Stimulated activated CD8-positive, alpha-beta memory T cell treated with anti-CD3 and anti-CD28 coated beads, Interleukin-7, amount 100 ng/mL, for 4 hours (primary cell): Measurements from ENCODE around the gene CCL7.

ENCODE experiments used
- DNase-seq, 2 donors: peaks; one replicate each; pipeline ENCODE4 v3.0.0-alpha.2; 2020; ENCODE audit warnings: low read depth in 2 of 2

The CCL7 gene

DNA sequence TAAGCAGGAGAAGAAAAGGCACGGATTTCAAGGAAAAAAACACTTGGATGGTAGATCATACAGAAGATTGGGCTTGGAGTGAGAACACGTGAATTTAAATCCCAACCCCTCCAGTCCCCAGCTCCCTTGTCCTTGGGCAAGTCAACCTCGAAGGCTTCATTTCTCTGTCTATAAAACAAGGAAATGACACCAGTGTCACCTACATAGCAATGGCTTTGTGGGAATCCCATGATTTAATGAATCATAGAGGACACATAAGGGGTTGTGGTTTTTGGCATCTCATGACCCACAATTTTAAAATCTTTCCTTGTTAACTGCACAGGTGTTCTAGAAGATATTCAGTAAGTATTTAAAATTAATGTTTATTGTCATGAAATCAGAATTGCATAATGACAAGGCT lies 23.1 kb upstream of the CCL7 start:
- DNase-seq: no peak

DNA sequence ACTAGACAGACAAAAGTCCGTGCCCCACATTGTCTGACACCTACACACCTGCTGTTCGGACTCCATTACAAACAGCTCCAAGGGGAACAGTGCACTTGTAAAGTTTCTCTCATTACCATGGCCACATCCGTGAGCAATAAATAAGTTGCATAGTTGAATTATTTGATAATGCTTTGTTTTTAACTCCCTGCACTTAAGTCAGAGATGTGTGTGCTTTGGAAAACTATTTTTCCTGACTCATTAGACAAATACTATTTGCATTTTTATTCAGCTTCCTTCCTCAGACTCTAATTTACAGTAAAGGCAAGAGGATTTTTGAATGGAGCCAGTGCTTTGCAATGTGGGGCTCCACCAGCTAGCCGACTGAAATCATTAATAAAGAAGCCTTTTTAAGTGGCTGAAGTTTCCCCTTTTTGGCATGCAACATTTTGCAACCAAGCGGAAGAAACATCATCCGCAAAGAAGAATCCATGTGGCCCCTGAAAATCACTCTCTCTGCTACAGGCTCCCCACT lies 21.5 kb upstream of the CCL7 start:
- DNase-seq: no peak

DNA sequence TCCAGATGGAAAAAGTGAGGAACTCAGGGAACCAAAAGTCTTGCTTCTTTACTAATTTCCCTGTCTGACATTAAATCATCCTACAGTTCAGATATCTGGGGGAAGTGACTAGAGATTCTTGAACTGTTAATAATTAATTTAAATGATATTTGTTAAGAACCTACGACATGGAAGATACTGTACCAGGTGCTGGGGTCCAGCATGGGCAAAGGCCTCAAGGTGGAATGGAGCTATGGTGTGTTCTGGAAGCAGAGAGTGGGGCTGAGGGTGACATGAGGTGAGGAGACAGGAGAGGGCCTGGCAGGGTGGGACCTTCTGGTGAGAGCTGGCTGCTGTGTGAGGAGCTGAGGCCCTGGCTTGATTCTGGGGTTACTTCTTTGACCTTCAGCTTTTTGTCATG lies 21.0 kb upstream of the CCL7 start:
- DNase-seq: no peak

DNA sequence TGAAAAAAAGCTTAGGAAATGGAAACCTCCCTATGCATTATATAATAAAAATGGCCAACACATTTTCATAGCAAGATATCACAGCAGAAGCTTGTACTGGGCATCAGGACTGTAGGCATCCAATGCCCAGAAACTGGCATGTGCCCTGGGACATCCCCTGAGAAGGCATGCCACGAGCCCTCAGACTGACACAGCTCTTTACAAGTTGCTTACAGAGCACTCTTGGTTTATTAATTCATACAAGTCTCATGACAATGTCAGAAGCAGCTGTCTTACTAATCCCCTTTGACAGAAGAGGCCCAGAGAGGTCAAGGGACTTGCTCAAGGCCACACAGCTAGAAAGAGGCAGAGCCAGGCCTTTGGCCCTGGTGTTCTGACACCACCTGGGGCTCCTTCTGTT lies 20.5 kb upstream of the CCL7 start:
- DNase-seq: no peak

DNA sequence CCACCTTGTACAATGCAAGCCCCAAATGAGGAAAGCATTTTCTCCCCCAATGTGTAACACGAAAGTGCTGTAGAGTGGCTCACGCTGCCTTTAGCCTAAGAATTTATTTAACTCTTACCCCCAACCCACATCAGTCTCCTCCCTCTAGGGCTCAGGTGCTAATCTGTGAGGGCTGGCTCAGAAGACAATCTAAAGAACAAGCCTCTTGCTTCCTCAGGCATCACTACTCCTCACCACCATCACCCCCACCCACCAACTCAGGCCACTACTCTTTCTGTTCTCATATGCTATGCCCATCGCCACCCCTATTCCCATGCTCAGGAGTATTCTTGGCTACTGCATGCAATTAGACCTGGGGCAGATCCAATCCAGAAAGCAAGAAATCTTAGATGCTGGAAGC lies 18.8 kb upstream of the CCL7 start:
- DNase-seq: no peak

DNA sequence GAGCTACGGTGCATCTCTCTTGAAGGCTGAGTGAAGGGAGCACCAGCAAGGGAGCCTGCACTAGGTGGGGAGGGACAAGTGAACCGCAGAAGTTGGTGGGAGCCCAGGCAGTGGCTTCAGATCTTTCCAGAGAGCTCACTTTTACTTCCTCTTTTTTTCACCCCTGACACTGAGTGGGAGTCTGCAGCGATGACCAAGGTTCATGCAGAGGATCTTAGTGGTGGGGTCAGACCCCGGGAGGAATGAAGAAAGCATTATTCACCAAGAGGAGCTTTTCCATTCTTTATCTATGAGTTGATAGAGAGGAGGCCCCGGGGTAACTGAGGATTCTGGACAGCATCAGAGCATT lies 18.0 kb upstream of the CCL7 start:
- no peak for DNase-seq

DNA sequence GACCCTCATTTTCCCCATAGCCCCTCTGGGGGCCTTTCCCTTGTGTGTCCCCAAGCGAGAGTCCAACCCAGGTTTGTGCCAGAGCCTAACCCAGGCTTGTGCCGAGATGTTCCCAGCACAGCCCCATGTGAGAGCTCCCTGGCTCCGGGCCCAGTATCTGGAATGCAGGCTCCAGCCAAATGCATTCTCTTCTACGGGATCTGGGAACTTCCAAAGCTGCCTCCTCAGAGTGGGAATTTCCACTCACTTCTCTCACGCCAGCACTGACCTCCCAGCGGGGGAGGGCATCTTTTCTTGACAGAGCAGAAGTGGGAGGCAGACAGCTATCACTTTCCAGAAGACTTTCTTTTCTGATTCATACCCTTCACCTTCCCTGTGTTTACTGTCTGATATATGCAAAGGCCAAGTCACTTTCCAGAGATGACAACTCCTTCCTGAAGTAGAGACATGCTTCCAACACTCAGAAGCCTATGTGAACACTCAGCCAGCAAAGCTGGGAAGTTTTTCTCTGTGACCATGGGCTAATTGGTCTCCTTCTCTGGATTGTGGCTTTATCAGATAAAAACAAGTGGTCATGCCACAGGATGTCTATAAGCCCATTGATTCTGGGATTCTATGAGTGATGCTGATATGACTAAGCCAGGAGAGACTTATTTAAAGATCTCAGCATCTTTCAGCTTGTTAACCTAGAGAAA lies 17.4 kb upstream of the CCL7 start:
- DNase-seq: no peak

DNA sequence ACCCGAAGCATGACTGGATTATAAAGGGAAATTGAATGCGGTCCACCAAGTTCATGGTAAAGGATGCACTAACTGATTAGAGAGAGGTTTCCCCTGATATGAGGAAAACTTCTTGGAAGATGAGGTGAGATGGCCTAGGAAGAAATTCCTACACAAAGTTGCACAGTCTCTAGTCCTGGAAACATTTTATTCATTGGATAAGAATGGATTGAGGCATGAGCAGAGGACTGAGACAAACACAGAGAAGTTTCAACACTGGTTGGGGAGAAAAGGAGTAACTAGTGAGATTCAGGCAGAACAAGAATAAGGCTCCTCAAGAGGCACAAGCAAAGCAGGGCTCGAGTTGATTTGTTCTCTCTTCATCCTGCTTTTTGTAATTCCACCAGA lies 16.9 kb upstream of the CCL7 start:
- DNase-seq: no peak

DNA sequence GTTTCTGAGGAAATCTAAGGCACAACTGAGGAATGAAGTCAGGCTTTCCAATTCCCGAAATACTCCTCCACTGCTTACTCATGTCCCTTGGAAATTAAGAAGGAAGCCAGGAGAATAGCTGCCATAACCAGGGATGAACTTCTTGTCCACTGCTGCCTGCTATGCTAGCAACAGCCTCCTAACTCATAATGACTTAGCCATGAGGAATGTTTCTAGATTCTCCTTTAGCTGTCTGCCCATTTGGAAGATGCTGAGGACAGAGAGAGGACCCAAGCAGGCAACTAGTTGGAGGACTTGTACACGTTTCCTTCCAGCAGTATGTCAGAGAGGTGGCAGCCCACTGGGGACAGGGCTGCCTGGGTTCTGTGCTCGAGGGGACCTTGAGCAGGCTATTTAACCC lies 15.9 kb upstream of the CCL7 start:
- DNase-seq: no peak

DNA sequence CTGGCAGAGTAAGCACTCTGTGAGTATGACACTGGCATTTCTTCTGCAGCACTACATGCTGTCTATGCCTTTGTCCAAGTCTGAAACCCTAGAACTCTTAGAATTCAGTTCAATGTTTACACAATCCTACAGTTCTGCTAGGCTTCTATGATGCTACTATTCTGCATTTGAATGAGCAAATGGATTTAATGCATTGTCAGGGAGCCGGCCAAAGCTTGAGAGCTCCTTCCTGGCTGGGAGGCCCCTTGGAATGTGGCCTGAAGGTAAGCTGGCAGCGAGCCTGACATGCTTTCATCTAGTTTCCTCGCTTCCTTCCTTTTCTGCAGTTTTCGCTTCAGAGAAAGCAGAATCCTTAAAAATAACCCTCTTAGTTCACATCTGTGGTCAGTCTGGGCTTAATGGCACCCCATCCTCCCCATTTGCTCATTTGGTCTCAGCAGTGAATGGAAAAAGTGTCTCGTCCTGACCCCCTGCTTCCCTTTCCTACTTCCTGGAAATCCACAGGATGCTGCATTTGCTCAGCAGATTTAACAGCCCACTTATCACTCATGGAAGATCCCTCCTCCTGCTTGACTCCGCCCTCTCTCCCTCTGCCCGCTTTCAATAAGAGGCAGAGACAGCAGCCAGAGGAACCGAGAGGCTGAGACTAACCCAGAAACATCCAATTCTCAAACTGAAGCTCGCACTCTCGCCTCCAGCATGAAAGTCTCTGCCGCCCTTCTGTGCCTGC lies 15.2 kb upstream of the CCL7 start, which contains the start of gene CCL2:
CCL2 (plus strand) TSS at position 635 of the 730 bp plus-strand sequence; CDS start at position 700, 65 bp downstream.
- no peak for DNase-seq

DNA sequence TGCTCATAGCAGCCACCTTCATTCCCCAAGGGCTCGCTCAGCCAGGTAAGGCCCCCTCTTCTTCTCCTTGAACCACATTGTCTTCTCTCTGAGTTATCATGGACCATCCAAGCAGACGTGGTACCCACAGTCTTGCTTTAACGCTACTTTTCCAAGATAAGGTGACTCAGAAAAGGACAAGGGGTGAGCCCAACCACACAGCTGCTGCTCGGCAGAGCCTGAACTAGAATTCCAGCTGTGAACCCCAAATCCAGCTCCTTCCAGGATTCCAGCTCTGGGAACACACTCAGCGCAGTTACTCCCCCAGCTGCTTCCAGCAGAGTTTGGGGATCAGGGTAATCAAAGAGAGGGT lies 14.7 kb upstream of the CCL7 start:
- no peak for DNase-seq

DNA sequence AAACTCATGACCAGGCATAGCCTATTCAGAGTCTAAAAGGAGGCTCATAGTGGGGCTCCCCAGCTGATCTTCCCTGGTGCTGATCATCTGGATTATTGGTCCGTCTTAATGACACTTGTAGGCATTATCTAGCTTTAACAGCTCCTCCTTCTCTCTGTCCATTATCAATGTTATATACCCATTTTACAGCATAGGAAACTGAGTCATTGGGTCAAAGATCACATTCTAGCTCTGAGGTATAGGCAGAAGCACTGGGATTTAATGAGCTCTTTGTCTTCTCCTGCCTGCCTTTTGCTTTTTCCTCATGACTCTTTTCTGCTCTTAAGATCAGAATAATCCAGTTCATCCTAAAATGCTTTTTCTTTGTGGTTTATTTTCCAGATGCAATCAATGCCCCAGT lies 14.2 kb upstream of the CCL7 start:
- DNase-seq: no peak

DNA sequence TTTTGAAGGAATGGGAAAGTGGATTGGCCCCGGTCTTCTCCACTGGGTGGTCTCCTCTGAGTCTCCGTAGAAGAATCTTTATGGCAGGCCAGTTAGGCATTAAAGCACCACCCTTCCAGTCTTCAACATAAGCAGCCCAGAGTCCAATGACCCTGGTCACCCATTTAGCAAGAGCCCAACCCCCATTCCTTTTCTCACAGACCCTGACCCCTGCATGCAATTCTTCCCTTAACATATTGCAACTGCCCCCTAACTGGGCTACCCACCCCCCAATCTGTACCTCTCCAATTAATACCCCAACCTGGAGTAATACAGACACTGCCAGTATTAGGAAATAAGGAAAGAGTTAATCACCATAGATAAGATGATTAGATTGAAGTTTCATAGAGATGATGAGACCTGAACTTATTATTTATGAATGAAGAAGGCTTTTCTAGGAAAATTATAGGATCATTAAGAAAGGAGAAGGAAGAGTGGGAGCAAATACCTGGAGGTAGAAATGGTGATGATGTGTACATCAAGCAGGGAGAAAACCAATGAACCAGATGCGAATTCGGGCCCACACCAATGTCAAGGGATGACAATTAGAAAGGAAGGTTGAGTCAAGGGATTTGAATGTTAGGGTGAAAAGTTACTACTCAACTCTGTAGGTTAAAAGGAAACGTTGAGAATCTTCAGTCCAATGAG lies 12.6 kb upstream of the CCL7 start:
- DNase-seq: no peak

DNA sequence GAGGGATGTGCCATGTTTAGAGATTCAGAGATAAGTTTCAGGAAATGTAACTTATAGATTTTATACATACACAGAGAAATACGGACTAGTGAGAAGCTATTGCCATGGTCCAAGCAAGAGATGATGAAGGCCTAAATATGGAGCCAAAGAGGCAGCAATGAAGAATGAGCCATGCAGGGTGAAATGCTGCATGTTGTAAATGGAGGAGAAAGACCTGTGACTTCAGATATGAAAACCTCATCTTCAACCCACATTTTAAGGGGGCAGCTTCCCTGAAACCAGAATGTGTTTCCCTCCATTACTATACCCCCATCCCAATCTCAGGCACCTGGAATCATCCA lies 12.1 kb upstream of the CCL7 start:
- DNase-seq: no peak

DNA sequence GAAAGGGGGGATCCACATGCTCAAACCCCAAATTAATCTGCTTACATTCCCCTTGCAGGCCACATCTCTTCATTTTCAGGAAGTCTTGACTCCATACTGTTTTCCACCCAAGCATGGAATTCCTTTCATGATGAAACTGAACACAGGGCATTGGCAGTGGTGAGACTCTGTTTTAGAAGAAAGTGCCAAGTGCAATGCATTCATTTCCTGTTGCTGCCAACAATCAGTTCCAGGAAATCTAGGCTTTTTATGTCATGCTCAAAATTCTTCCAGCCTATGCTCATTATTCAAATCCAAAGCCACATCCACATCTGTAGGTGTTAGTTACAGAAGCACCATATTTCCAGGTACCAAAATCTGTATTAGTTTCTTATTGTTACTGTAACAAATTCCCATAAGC lies 10.9 kb upstream of the CCL7 start:
- no peak for DNase-seq

DNA sequence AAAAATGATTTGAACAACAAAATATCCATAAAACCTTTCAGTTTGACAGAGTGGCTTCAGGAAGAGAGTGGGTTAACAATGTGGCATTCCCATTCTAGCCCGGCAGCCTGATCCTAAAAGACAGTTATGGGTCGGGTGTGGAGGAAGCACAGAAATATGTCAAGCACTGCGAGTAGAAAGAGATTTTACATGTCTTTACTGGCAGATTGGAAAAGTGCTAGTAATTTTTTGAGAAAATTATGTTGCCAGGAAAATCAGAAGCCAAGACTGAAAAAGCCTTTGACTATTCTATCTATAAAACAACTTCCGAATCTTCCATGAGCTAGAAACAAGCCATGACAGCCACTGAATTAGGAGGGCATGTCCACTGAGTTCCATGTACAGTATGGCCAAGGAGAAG lies 9.2 kb upstream of the CCL7 start:
- no peak for DNase-seq

DNA sequence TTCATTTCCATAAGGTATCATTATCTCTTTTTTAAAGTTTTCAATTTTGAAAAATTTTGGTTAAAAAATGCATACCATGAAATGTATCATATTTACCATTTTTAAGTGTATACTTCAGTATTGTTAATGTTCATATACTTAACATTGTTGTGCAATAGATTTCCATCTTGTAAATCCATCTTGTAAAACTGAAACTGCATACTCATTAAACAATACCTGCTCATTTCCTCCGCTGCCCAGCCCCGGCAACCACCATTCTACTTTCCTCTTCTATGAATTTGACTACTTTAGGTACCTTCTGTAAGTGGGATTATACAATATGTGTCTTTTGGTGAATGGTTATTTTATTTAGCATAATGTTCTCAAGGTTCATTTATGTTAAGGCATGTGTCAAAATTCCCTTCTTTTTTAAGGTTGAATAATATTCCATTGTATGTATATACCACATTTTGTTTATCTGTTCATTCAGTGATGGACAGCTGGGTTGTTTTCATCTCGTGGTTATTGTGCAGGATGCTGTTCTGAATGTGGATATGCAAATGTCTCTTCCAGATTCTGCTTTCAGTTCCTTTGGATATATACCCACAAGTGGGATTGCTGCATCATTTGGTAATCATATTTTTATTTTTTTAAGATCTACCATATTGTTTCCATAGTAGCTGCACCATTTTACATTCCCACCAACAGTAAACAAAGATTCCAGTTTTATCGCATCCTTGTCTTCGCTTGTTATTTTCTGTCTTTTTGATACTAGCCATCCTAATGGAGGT lies 8.3 kb upstream of the CCL7 start:
- no peak for DNase-seq

DNA sequence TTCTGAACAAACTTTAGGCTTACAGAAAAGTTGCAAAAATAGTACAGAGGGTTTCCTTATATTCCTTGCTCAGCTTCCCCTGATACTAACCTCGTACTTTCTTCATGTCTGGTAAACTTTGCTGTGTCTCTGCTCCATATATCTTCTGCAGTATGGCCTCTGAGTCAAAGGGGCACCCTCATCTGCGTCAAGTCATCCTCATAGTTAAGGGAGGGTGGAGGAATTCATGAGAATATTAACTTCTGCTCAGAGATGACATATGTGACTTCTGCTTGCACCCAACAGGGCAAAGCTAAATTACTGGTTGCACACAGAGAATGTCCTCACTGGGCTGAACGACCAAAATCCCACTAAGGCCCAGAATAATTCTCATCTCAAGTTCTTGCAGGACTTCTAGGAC lies 4.3 kb upstream of the CCL7 start:
- DNase-seq: no peak

DNA sequence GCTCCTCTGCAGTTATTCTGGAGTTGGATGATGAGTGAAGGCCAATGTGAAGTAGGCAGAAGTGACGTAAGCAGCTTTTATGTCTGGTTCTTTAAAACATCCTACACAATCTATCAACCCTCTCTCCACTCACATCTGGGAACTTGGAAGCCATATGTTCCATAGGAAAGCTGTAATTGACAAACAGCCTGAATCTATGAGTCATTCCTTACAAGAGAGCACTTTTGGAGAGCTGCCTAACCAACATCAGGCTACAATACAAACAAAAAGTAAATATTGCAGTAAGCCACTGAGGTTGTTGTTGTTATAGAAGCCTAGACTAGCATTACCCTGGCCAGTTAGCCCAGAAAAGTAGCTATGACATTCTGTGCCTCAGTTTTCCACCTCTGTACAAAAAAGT lies 5.9 kb downstream of the CCL7 start:
- DNase-seq: no peak

DNA sequence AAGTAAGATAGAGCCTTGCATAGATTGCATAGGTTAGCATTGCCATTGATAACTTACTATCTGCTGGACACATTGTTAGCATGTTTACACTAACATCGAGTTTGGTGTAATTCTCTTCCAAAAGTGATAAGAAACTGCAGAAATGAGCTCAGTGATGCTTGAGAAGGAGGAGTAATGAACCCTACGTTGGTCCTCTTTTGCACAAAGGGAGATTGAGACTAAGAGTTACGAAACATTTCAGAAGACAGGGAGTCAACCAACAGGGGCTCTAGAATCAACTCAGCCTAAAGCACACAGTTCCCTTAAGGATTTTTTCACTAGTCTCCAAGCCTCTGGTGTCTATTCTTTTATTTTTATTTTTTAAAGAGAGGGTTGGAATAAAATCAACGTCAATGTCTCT lies 6.8 kb downstream of the CCL7 start:
- no peak for DNase-seq

DNA sequence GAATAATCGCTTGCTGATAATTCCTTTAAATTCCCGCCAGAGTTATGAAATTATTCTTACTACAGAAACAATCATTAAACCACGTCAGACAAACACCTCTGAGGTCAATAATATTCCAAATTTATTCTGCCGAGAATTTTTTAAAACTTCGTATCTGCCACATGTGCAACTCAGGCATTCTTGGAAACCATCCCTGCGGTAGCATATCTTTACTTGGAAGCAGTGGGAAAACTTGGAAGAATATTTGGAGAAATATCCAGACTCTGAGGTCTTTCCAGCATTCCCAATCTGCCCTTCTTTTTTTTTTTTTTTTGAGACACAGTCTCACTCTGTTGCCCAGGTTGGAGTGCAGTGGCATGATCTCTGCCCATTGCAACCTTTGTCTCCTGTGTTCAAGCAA lies 13.6 kb downstream of the CCL7 start:
- no peak for DNase-seq

DNA sequence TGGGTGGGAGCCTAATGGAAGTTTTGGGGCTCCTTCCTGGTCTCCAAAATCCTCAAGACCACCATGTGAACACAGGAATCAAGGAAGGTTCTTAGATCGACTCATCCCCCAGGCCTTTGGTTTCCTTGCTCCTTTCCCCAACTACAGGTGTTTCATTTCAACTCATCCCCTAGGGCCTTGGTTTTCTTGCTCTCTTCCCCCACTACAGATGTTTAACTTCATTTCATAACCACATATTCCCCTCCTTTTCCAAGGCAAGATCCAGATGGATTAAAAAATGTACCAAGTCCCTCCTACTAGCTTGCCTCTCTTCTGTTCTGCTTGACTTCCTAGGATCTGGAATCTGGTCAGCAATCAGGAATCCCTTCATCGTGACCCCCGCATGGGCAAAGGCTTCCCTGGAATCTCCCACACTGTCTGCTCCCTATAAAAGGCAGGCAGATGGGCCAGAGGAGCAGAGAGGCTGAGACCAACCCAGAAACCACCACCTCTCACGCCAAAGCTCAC lies 15.3 kb downstream of the CCL7 start, which contains the start of gene CCL11:
CCL11 (plus strand) TSS at position 457 of the 507 bp plus-strand sequence. CDS start 67 bp downstream, outside the sequence.
- DNase-seq: no peak
